Activated T-cell treated with anti-CD3 and anti-CD28 coated beads for 1 hour (primary cell): Measurements from ENCODE around the gene PXK.
"Not testable (repeated sequence)": the region's sequence is repeated elsewhere in the genome, so short reads cannot be mapped to it uniquely, and the experiment has no call there.

Experiments
- DNase-seq: peaks from one replicate; pipeline ENCODE4 v3.0.0-alpha.2; 2020; ENCODE audit warnings: low read depth

Gene PXK

DNA sequence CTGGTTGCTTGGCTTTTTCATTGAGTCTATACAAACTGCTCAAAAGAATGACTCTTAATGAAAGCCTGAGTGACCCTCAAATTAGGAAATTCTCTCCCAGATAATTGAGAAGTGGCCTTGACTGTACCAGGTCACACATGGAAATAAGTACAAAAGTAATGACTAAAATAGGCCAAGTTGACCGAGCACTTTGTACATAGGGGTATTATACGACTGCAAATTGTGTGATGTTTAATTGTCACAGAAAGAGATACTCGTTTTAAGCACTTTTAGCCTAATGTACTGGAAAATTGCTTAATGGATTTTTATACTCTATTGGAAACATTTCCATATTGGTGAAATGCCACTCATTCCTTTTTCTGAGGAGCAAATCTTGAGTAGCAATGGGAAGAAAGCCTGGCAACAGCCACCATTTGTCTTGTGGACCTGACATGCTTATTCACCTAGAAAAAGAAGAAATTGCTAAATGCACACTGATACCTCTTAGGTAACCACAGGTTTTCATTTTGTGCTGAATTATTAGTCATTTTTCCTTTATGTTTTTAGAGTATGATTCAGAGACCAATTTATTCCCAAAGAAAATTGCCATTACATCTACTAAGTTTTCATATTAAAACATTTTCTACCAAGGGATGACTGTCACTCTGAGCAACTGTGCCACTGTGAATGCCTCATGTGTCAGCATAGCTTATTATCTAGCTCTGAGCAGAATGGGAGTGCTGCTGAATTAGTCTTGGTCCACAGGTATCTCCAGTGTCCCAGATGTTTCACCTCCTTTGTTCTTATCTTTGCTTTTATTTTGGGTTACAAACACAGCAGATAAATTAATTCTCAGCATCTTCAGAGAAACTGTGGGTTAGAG, 8.9 kb upstream of the PXK start:
- no peak for DNase-seq

DNA sequence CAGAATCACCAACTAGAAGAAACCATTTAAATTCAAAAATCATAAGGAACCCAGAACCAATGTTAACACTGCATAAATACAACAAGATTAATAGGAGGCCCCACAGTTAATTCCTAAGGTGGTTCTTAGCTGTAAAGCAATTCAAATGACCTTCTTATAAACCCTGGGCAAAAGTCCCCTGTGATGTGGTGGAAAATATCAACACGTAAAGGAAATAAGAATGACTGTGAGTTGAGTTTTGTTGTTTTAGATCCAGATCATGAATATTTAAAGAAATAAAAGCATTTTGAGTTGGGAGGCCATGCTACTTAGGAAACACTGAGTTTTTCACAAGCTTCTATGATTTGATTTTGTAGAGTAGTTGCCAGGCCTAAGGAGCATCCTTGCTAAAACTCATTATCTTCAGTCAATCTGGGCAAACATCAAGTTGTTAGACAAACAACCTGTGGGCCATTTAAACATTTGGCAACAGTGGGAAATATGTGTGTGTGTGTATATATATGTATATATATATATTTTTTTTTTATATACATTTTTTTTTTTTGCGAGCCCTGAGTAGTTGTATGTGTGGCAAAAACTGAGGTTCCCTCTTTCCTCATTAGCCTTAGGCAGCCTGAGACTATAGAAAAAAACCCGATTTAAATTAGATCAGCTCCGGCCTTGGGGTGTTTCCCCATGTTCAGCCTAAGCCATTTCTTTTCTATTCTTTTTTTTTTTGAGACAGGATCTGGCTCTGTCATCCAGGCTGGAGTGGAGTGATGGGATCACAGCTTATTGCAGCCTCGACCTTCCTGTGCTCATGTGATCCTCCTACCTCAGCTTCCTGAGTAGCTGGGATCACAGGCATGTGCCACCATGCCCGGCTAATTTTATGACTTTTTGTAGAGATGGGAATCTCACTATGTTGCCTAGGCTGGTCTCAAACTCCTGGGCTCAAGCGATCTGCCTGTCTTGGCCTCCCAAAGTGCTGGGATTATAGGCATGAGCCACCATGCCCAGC, 8.0 kb upstream of the PXK start:
- DNase-seq, result no peak

DNA sequence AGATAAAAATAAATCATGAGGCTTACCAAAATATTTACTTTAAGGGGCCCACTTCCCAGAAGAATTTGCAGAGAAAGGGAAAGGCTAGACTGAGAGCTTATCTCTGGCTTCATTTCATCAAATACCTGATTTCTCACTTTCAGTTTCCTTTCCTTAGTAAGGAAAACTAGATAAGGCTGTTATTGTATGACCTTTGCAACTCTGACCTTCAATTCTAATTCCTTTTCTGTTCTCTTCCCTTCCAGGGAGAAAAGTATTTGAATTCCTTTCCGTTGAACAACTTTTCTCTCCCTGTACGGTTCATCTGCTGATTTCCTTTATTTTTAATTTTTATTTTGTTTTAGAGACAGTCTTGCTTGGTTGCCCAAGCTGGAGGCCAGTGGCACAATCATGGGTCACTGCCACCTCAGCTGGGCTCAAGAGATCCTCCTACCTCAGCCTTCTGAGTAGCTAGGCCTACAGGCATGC, 7.1 kb upstream of the PXK start:
- no peak for DNase-seq

DNA sequence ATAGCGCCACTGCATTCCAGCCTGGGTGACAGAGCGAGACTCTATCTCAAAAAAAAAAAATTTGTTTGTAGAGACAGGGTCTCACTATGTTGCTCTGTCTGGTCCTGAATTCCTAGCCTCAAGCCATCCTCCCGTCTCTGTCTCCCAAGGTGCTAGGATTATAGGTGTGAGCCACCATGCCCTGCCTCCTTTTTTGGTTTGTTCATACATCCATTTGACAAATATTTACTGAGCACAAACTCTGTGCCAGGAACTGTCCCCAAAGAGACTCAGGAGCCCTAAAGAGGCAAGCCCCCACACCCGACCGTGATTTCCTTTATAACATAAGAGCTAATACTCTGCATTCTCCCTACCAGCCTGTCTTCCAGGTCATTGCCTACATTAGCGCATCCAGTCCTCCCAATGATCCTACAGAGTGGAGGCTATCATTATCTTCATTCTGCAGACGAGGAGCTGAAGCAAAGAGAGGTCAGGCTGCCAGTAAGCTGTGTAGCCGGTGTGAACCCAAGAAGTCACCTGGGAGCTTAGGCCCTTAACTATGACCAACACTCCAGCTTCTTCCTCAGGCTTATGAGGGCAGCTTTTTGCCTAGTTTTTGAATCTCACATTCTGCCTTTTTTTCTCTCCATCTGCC, 6.3 kb upstream of the PXK start:
- no peak for DNase-seq

DNA sequence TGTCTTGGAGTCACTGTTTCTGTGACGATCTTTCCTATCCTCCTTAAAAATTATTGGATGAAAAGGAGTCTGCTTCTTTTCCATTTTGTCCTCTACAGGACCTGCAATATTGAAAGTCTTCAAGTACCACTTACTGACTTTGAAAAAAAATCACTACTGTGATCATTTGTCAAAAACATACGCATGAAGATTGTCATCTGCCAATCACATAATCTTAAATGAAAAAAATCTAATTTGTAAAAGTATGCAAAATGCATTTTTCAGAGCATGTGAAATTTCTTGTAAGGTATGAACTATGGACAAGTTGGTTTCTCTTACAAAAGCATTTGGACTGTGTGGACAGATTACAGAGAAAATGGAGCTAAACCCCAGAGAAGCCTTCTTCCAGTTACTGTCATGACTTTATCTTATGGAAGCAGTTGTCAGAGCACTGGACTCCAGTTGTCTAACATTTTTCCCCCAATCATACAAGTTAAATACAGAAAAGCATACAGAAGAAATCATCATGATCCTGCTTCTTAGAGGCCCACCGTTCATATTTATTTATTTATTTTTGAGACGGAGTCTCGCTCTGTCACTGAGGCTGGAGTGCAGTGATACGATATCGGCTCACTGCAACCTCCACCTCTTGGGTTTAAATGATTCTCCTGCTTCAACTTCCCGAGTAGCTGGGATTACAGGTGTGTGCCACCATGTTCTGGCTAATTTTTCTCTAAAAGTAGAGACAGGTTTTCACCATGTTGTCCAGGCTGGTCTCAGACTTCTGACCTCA, 3.4 kb upstream of the PXK start:
- DNase-seq, result no peak

DNA sequence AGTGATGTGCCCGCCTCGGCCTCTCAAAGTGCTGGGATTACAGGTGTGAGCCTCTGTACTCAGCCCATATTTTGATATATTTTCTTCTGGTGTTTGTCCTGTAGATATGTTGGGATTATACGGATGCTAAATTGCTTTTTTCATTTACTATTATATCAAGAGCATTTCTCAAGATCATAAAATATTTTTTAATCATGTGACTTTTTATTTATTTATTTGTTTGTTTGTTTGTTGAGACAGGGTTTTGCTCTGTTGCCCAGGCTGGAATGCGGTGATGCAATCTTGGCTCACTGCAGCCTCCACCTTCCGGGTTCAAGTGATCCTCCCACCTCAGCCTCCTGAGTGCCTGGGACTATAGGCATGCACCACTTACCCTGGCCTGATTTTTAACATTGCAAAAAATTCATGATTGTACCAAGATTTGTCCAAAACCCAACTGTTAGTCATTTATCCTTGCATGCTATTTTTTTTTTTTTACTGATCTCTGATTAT, 2.7 kb upstream of the PXK start:
- no peak for DNase-seq

DNA sequence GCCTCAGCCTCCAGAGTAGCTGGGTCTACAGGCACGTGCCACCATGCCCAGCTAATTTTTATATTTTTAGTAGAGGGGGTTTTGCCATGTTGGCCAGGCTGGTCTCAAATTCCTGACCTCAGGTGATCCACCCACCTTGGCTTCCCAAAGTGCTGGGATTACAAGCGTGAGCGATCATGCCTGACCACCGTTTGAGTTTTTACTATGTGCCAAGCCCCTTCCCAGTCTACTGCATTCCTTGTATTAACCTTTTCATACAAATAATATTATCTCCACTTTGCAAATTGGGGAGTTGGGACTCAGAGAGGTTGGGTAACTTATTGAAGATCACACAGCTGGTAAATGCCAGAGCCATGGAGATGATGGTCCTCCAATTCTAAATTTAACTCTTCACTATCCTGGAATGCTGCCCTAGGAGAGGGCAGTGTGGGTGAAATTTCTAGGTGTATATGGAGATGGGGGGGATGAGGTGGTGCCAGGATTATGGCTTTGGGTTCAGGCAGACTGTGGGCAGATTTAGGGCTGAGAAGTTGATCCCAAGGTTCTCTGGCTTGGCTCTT, 1.0 kb upstream of the PXK start:
- no peak for DNase-seq

DNA sequence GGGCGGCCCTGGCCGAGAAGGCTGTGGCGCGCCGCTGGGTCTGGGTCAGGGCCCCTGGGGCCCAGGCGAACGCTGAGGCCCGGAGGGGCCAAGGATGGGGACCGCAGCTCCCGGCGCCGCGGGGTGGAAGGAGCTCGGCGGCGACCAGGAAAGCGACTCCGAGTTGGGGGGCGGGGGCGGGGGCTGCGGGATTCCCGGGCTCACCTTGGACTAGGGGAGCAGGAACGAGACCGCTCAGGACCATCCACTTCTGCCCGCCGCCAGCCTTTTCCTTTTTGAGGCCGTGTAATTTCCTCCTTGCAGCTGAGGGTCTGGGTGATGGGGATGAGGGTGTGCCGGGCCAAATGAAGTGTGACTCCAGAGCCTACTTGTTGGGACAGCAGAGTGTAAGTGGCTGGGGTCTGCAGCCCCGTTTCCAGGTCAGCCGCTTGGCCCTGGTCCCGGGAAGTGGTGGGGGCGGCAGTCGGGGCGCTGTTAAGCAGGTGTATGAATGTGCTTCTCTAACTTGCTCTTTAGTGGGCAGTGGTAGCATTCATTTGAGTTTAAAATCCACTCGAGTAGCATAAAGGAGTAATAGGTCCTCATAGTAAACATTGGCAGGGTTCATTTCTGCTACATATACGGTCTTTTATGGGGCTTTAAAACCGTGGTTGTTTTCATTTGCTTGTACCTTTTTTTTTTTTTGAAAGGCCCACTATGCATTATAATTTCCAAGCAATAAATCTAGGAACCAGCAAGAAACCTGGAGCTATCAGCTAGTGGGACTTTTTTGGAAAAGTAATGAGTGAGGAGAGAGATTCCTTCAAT, 717 bp downstream of the PXK start:
- DNase-seq, result peak; percentile 3

DNA sequence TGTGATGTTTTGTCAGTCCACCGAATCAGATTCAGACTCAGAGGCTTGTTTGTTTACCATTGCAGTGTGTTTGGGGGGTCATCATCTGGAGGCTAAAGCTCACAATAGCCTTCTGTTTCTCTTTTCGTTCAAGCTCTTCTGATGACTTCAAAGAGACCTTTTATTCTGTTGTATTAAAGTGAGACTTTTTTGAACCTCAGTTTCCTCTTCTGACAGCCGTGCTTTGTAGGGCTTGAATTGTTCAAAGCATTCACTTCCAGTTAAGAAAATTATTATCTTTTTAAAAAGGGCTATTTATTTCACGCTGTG, 1.3 kb downstream of the PXK start:
- no peak for DNase-seq

DNA sequence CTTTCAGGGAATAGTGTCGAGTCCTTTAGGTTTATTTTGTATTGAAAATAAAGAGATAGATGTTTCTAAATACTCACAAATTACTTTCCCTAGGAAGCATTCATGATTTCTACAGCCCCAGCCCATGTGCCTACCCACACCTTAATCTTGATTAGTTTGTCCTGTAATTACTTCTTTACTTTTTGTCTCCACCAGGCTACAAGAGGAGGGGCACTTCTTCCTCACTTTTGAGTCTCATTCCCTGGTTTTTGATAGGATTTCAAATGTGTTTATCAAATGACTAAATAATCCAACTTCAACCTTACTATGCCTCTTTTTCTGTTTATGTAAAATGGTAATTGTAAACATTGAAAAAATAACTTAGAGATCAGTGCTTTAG, 1.8 kb downstream of the PXK start:
- DNase-seq, result no peak

DNA sequence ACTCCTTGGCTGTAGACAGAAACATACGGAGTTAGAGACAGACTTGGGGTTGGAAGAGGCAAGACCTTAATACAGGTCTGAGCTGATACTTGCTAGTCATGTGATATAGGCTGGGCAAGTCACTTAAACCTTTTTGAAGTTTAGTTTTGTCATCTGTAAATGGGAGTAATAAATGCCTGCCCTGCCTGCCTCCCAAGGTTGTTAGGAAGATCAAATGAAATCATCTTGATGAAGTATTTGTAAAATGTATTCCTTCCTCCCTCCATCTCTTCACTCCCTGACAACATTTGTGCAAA, 2.9 kb downstream of the PXK start:
- DNase-seq, result no peak

DNA sequence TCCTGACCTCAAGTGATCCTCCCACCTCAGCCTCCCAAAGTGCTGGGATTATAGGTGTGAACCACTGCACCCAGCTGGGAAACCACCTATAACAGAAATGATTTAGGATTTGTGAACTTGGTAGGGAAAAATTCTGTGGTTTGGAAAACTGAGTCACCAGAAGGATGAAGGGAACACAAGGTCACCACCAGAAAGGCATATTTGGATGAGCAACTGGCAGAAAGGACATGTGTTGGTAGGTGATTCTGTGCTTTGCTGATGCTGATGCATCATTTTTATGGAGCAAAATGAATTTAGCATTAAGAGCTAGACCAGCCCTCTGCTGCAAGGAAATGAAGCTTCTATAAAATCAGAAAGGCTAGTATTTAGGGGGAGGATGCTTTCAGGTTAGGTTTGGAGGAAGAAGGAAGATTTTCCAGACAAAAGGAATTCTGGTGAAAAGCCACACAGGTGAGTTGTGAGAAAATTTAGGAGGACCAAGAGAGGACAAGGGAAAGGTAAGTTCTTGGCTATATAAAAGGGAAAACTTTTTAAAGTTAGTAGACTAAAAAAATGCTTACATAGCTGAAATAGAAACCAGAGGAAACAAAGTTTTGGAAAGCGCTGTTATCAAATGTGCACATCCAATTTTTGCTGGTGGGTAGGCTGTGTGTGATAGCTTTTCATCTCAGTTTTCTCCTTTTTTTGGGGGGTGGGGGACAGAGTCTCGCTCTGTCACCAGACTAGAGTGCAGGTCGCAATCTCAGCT, 3.6 kb downstream of the PXK start:
- no peak for DNase-seq

DNA sequence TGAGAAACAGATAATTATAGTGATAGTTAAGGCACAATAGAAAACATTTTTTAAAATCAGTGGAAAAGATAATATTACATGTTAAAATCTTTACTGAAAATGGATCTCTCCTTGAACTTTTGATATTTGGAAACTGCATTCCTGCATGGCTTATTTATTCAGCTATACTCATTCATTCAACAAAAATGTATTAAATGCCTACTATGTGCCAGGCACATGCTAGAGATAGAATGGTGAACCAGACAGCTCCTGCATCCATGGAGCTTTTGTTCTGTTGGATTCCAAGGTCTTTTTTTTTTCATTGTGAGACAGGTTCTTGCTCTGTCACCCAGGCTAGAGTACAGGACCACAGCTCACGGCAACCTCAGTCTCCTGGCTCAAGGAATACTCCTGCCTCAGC, 4.5 kb downstream of the PXK start:
- DNase-seq, result no peak

DNA sequence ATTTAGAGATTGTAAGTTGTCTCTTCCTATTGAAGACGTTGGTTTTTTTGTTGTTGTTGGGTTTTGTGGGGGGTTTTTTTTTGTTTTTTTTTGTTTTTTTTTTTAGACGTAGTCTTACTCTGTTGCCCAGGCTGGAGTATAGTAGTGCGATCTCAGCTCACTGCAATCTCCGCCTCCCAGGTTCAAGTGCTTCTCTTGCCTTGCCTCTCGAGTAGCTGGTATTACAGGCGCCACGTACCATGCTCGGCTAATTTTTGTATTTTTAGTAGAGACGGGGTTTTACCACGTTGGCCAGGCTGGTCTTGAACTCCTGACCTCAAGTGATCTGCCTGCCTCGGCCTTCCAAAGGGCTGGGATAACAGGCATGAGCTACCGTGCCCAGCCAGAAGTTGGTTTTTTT, 6.5 kb downstream of the PXK start:
- DNase-seq, result not testable (repeated sequence)

DNA sequence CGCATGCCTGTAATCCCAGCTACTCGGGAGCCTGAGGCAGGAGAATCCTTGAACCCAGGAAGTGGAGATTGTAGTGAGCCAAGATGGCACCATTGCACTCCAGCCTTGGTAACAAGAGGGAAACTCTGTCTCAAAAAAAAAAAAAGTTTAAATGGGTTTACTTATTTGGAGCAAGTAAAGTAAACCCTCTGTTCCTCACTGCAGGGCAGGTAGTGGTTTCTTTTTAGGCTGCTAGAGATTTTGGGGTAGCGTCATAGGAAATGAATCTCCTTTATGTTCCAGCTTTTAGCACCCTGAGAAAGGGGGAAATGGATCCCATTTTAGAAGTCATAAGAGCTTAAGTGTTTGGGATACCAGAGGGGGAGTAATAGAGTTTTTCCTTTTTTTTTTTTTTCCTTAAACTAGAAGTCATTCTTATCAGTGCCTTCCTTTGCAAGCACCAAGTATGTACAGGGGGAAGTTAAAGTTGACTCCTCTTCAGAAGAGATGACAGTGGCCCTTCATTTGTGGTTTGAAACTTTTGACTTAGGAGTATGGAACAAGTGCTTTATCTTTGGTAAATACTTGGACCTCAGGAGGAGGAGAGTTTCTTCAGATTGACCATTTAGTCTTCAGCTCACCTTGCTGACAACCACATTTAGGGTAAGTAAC, 8.0 kb downstream of the PXK start:
- DNase-seq, result no peak

DNA sequence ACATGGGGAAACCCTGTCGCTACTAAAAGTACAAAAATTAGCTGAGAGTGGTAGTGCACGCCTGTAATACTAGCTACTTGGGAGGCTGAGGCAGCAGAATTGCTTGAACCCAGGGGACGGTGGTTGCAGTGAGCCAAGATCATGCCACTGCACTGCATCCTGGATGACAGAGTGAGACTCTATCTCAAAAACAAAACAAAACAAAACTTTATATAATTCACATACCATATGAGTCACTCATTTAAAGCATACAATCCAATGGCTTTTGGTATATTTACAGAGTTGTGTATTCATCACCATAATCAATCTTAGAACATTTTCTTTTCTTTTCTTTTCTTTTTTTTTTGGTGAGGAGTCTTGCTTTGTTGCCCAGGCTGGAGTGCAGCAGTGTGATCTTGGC, 8.7 kb downstream of the PXK start:
- DNase-seq, result no peak

DNA sequence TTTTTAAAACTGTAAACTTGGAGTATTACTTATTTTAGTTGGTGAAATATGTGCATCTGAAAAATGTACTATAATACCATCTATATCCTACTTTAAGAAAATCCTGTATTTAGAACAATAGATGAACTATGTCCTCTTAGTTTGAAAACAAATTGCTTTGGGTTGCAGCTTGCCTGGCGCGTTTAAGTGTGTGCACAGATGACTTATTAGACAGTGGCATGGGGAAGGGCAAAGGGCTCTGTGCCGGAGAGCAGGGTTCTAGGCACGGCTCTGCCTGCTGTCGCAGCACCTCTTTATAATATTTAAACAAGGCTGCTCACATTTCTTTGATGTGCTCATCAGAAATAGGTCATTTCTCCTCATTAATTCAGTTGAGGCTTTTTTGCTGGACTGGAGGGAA, 10.0 kb downstream of the PXK start:
- no peak for DNase-seq

DNA sequence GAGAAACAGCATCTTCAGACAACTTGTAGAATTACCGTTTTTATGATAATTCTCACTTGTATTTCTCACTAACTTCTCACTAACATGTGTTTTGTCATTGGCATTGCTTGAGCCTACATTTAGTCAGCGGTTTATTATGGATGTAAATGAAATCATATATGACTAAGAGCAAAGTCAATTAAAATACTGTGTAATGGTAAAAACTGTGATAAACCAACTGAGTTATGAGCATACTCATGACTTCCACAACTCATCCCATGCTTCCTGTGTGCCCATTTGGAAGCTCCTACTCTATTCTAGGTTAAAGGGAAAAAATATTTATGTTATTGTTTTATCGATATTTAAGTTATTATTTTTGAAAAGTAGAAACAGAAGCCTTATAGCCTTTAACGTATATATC, 12.8 kb downstream of the PXK start:
- no peak for DNase-seq

DNA sequence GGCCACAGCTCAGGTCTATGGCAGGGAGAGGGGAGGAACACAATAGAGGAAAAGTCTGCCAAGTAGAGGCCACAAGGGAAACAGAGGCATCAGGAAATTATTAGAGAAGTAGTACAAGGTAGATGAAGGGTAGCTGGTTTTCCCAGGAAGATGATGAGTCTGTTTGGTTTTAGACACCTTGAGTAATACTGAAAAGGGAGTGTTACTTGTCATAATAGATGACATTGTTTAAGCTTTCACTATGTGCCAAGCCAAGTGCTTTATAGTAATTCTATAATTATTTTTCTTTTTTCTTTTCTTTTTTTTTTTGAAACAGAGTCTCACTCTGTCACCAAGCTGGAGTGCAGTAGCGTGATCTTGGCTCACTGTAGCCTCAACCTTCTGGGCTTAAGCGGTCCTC, 13.7 kb downstream of the PXK start:
- no peak for DNase-seq

DNA sequence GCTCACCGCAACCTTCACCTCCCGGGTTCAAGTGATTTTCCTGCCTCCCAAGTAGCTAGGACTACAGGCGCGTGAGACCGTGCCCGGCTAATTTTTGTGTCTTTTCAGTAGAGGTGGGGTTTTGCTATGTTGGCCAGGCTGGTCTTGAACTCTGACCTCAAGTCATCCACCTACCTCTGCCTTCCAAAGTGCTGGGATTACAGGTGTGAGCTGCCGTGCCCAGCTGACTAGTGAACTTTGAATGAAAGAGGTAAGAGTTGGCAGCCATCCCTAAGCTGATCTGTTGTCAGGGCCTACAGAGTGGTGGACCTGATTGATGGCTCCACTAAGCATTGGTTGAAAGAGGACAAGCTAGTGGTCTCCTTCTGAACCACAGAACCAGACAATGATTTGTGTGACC, 15.3 kb downstream of the PXK start:
- no peak for DNase-seq
